Tibial nerve (tissue), 3 donors: ENCODE results near the gene SYNE3.

Experiments used
- CTCF ChIP-seq, 5 experiments: fragments of 200-600 bp in 3 of 5; fragments of 450-650 bp in 2 of 5; sonication (generic) in 3 of 5; IDR thresholded peaks; one replicate each; pipeline ENCODE4 v1.5.1; 2016 to 2019; ENCODE audit warnings: antibody characterized with exemption in 5 of 5, mild to moderate bottlenecking in 3 of 5, moderate library complexity in 2 of 5
- POLR2A ChIP-seq, 2 donors: fragments of 450-650 bp; IDR thresholded peaks; one replicate each; pipeline ENCODE4 v1.6.1; 2017; ENCODE audit warnings: antibody characterized with exemption in 2 of 2, mild to moderate bottlenecking in 2 of 2, moderate library complexity in 2 of 2

DNA sequence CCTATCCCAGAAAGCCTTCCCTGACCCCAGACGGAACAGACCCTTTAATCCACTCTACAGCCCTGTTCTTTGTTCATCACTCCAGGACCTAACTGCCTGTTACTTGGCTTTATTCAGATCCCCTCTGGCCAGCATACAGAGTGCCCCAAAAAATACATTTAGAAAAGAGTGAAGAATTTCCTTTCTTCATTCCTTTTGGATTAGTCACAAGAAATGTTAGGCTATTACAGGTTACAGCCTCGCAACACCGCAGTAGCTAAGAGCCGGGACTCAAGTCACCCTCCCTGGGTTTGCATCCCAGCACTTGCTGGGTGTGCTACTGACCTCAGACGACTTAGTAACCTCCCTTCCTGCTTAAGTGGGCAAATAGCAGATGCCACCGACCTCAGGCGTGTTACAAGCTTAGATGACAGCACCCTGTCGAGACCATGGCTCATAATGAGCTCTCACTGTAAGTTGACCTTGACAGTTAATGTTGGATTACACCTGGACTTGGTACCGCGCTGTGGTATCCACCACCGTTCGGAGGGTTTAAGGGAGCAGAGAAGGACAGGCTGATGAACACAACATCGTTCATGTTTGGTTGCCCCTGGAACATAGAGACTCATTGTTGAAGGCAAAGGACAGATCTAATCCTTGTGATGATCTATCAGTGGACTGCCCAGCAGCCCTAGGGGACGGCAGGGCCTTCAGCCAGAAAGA lies 31.3 kb upstream of the SYNE3 start:
- TF ChIP-seq CTCF (IDR thresholded peaks at IDR 0.05) (no peak), POLR2A (IDR thresholded peaks at IDR 0.05) (no peak)
